ENCODE measurements around the gene ST3GAL2.
"Not testable (repeated sequence)": the region's sequence is repeated elsewhere in the genome, so short reads cannot be mapped to it uniquely, and the experiment has no call there.

ST3GAL2 gene

GRCh38 chr16:70465999-70466804, 27.3 kb upstream of the ST3GAL2 start:
- no peak overlapping the region for H3K9ac ChIP-seq (ENCODE audit: low read depth, low read length)
- no peaks in the 10 kb centered on the region for H3K9me3 ChIP-seq (replicated peaks; ENCODE audit: low read length)
- H3K4me3 ChIP-seq (ENCODE audit: low read length): no peak overlapping the region
- peaks cover 4% of the 10 kb centered on the region for H3K36me3 ChIP-seq (ENCODE audit: insufficient read depth, low read length)
- no peaks in the 10 kb centered on the region for H3K27me3 ChIP-seq (ENCODE audit: control insufficient read depth, insufficient read depth, low read length)
- peaks cover under 1% of the 10 kb centered on the region for H3K4me1 ChIP-seq (ENCODE audit: control insufficient read depth, insufficient read depth, low read length)
- H3K4me2 ChIP-seq (ENCODE audit: low read length): no peak overlapping the region

- Histone ChIP-seq H3K4me3 (ENCODE audit: low read length) (no peak overlapping the region), H3K36me3 (ENCODE audit: insufficient read depth, low read length) (peaks cover 4% of the 10 kb centered on the region), H3K4me2 (ENCODE audit: low read length) (no peak overlapping the region), H3K9me3 (replicated peaks; ENCODE audit: low read length) (no peaks in the 10 kb centered on the region), H3K4me1 (ENCODE audit: control insufficient read depth, insufficient read depth, low read length) (peaks cover 6% of the 10 kb centered on the region), H3K27me3 (ENCODE audit: control insufficient read depth, insufficient read depth, low read length) (no peaks in the 10 kb centered on the region), H3K9ac (ENCODE audit: low read depth, low read length) (no peak overlapping the region)
Measured at GRCh38 chr16:70463235-70463634, 24.3 kb upstream of the ST3GAL2 start.

DNA sequence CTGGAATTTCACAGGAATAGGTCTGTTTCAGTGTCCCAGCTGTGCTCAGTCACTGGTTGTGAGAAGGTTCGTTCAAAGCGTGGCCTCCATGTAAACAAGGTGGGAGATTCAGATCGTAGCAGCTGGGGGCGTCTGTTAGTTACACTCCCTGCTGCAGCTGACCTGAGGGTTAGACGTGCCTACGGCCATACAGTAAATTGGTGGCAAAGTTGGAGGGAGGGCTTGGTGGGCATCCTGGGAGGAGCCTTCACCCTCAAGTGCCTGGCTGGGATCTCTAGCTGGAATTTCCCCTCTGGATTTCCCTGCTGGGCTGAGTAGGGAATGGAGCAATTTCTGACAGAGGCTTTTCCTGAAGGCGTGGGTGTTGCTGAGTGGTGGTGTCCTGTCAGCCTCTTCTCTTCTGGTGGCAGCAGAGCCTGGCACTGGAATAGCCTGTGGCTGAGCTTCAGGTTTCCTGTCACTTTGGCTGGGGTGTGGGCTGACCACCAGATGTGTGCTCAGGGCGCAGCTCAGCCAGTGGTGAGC, 21.9 kb upstream of the ST3GAL2 start:
- no peak overlapping the region for H3K4me2 ChIP-seq (ENCODE audit: low read length)
- H3K9ac ChIP-seq (ENCODE audit: low read depth, low read length): no peak overlapping the region
- H3K4me3 ChIP-seq (ENCODE audit: low read length): no peak overlapping the region
- H3K27me3 ChIP-seq (ENCODE audit: control insufficient read depth, insufficient read depth, low read length): no peaks in the 10 kb centered on the region
- H3K9me3 ChIP-seq (replicated peaks; ENCODE audit: low read length): no peaks in the 10 kb centered on the region
- H3K36me3 ChIP-seq (ENCODE audit: insufficient read depth, low read length): peaks cover 4% of the 10 kb centered on the region
- peaks cover 6% of the 10 kb centered on the region for H3K4me1 ChIP-seq (ENCODE audit: control insufficient read depth, insufficient read depth, low read length)

GRCh38 chr16:70457446-70458166, 18.7 kb upstream of the ST3GAL2 start:
- Histone ChIP-seq H3K4me2 (ENCODE audit: low read length) (no peak overlapping the region), H3K27me3 (ENCODE audit: control insufficient read depth, insufficient read depth, low read length) (no peaks in the 10 kb centered on the region)

DNA sequence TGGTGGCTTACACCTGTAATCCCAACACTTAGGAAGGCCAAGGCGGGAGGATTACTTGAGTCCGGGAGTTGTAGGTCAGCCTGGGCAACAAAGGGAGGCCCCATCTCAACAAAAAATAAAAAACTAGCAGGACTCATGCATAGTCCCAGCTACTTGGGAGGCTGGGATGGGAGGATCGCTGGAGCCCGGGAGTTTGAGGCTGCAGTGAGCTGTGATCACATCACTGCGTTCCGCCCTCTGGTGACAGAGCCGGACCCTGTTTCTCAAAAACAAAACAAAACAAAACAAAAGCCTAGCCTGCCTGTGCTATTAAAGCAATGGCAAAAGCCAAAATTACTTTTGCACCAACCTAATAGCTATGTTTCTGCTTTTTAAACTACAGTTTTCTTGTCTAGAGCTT, 17.0 kb upstream of the ST3GAL2 start:
- Histone ChIP-seq H3K9me3 (replicated peaks; ENCODE audit: low read length) (no peaks in the 10 kb centered on the region), H3K27me3 (ENCODE audit: control insufficient read depth, insufficient read depth, low read length) (no peaks in the 10 kb centered on the region), H3K9ac (ENCODE audit: low read depth, low read length) (no peak overlapping the region), H3K4me2 (ENCODE audit: low read length) (no peak overlapping the region), H3K4me1 (ENCODE audit: control insufficient read depth, insufficient read depth, low read length) (peaks cover 9% of the 10 kb centered on the region), H3K4me3 (ENCODE audit: low read length) (no peak overlapping the region), H3K36me3 (ENCODE audit: insufficient read depth, low read length) (no peaks in the 10 kb centered on the region)

More at GRCh38 chr16:70457446-70458166, 18.7 kb upstream of the ST3GAL2 start:
- H3K4me3 ChIP-seq (ENCODE audit: low read length): no peak overlapping the region
- H3K9ac ChIP-seq (ENCODE audit: low read depth, low read length): no peak overlapping the region
- no peaks in the 10 kb centered on the region for H3K36me3 ChIP-seq (ENCODE audit: insufficient read depth, low read length)
- no peaks in the 10 kb centered on the region for H3K9me3 ChIP-seq (replicated peaks; ENCODE audit: low read length)
- peaks cover 12% of the 10 kb centered on the region for H3K4me1 ChIP-seq (ENCODE audit: control insufficient read depth, insufficient read depth, low read length)

GRCh38 chr16:70454222-70455034, 15.5 kb upstream of the ST3GAL2 start, which contains the start of gene FCSK:
Gene FCSK, plus strand, starts transcription at chr16:70454595. Its CDS starts 8,596 bp downstream, at chr16:70463191.
- peak within 1 kb of the TSS; percentile 91 for H3K4me3 ChIP-seq (ENCODE audit: low read length)
- peak within 1 kb of the TSS; percentile 95 for H3K9ac ChIP-seq (ENCODE audit: low read depth, low read length)
- no peaks in the 10 kb centered on the region for H3K36me3 ChIP-seq (ENCODE audit: insufficient read depth, low read length)
- peaks cover 5% of the 10 kb centered on the region for H3K4me1 ChIP-seq (ENCODE audit: control insufficient read depth, insufficient read depth, low read length)
- H3K27me3 ChIP-seq (ENCODE audit: control insufficient read depth, insufficient read depth, low read length): no peaks in the 10 kb centered on the region
- peak within 1 kb of the TSS; percentile 76 for H3K4me2 ChIP-seq (ENCODE audit: low read length)
- H3K9me3 ChIP-seq (replicated peaks; ENCODE audit: low read length): no peaks in the 10 kb centered on the region

DNA sequence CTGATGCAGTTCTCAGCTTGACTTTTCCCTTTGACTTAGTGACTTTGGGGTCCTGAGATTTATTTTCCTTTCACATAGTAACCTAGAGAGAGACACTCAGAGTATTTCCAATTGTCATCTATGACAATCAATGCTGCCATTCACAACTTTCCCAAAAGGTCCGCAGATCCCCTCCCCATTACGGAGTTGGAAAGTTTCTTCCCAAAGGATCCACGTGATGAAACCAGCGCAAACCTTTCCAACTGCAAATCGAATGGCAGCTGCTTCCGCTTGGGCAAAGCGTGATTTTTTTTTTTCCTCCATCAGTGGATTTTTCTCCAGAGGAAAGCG, 15.0 kb upstream of the ST3GAL2 start:
- Histone ChIP-seq H3K4me1 (ENCODE audit: control insufficient read depth, insufficient read depth, low read length) (peaks cover 5% of the 10 kb centered on the region), H3K9ac (ENCODE audit: low read depth, low read length) (peak overlapping the region; percentile 95), H3K4me2 (ENCODE audit: low read length) (peak overlapping the region; percentile 76), H3K36me3 (ENCODE audit: insufficient read depth, low read length) (no peaks in the 10 kb centered on the region), H3K4me3 (ENCODE audit: low read length) (peak overlapping the region; percentile 91), H3K27me3 (ENCODE audit: control insufficient read depth, insufficient read depth, low read length) (no peaks in the 10 kb centered on the region), H3K9me3 (replicated peaks; ENCODE audit: low read length) (no peaks in the 10 kb centered on the region)

DNA sequence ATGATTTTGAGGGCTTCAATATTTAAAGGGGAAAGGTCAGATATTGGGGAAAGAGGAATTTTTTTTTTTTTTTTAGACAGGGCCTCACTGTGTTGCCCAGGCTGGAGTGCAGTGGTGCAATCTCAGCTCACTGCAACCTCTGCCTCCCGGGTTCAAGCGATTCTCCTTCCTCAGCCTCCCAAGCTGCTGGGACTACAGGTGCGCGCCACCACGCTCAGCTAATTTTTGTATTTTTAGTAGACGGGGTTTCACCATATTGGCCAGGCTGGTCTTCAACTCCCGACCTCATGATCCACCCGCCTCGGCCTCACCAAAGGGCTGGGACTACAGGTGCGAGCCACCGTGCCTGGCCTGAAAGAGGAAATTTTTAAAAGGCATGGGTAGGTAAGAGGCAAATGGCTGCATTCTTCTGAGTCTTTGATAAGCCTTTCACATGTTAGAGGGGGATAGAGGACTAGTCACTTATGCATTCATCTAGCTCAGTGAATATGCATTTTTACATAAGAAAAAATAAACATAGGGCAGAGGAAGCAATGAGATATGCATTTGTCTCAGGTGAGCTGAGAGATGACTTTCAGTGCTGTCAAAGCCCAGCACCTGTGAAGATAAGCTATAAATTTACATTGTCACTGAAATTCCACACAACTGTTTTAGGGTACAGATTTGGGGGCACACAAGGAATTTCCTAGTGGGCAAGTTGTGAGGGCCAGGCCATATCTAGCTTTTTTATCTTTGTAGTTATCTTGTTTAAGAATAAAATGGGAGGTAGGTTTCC, 14.4 kb upstream of the ST3GAL2 start:
- Histone ChIP-seq H3K9me3 (replicated peaks; ENCODE audit: low read length) (no peaks in the 10 kb centered on the region), H3K36me3 (ENCODE audit: insufficient read depth, low read length) (no peaks in the 10 kb centered on the region), H3K4me1 (ENCODE audit: control insufficient read depth, insufficient read depth, low read length) (peaks cover 5% of the 10 kb centered on the region), H3K27me3 (ENCODE audit: control insufficient read depth, insufficient read depth, low read length) (no peaks in the 10 kb centered on the region), H3K4me3 (ENCODE audit: low read length) (peak overlapping the region; percentile 91), H3K9ac (ENCODE audit: low read depth, low read length) (peak overlapping the region; percentile 95), H3K4me2 (ENCODE audit: low read length) (peak overlapping the region; percentile 76)

GRCh38 chr16:70451004-70451340, 12.1 kb upstream of the ST3GAL2 start:
- H3K4me2 ChIP-seq (ENCODE audit: low read length): peak overlapping the region; percentile 15
- H3K4me3 ChIP-seq (ENCODE audit: low read length); H3K36me3 ChIP-seq (ENCODE audit: insufficient read depth, low read length); H3K27me3 ChIP-seq (ENCODE audit: control insufficient read depth, insufficient read depth, low read length); H3K4me1 ChIP-seq (ENCODE audit: control insufficient read depth, insufficient read depth, low read length); H3K9ac ChIP-seq (ENCODE audit: low read depth, low read length); H3K9me3 ChIP-seq (replicated peaks; ENCODE audit: low read length): not testable (repeated sequence)

GRCh38 chr16:70450142-70451003, 11.5 kb upstream of the ST3GAL2 start:
- not testable (repeated sequence) for H3K9ac ChIP-seq (ENCODE audit: low read depth, low read length); H3K4me1 ChIP-seq (ENCODE audit: control insufficient read depth, insufficient read depth, low read length); H3K9me3 ChIP-seq (replicated peaks; ENCODE audit: low read length); H3K4me3 ChIP-seq (ENCODE audit: low read length); H3K27me3 ChIP-seq (ENCODE audit: control insufficient read depth, insufficient read depth, low read length); H3K36me3 ChIP-seq (ENCODE audit: insufficient read depth, low read length)
- peak overlapping the region; percentile 15 for H3K4me2 ChIP-seq (ENCODE audit: low read length)
